HepG2 (cell line): Measurements from ENCODE around the gene SLTM. TPM values are rescaled to one million over a fixed set of nuclear protein-coding genes. Genes with fewer than 3 reads are reported as not detected.

ENCODE experiments used
- ARNT ChIP-seq: fragments of 450-650 bp; IDR thresholded peaks from 2 replicates; pipeline ENCODE4 v1.6.1; 2017
- CENPBD1 ChIP-seq: sonication (generic); formaldehyde crosslinking; IDR thresholded peaks from 2 replicates; pipeline ENCODE4 v1.8.0; 2022; ENCODE audit warnings: missing genetic modification reagents, low read depth, mild to moderate bottlenecking, borderline replicate concordance
- ELF4 ChIP-seq: sonication (generic); formaldehyde crosslinking; IDR thresholded peaks from 2 replicates; pipeline ENCODE4 v1.5.0; 2020; ENCODE audit warnings: missing genetic modification reagents, mild to moderate bottlenecking, moderate library complexity, borderline replicate concordance
- KLF11 ChIP-seq: IDR thresholded peaks from 2 replicates; pipeline ENCODE4 v1.6.1; 2016; ENCODE audit warnings: missing compliant biosample characterization
- KLF15 ChIP-seq: sonication (generic); formaldehyde crosslinking; IDR thresholded peaks from 2 replicates; pipeline ENCODE4 v1.8.1; 2023; ENCODE audit warnings: borderline replicate concordance, mild to moderate bottlenecking, inconsistent platforms, missing genetic modification reagents, mixed read lengths
- LCORL ChIP-seq, 2 experiments: fragments of 450-650 bp in 1 of 2; sonication (generic) in 1 of 2; formaldehyde crosslinking in 1 of 2; IDR thresholded peaks; 2 replicates each; pipeline versions ENCODE4 v1.5.0 to v1.6.1; 2017 to 2020; ENCODE audit warnings: antibody characterized with exemption in 1 of 2, missing genetic modification reagents in 1 of 2
- MLLT10 ChIP-seq: sonication (generic); formaldehyde crosslinking; IDR thresholded peaks from 2 replicates; pipeline ENCODE4 v1.4.0; 2020; ENCODE audit warnings: missing genetic modification reagents
- PLRG1 ChIP-seq: fragments of 450-650 bp; conservative IDR thresholded peaks from 2 replicates; pipeline ENCODE4 v1.6.1; 2016
- POLR2AphosphoS2 ChIP-seq: IDR thresholded peaks from 2 replicates; pipeline ENCODE4 v1.6.1; 2011; ENCODE audit warnings: low read depth, low read length, improper control_type of control experiment
- PRPF4 ChIP-seq: fragments of 200-400 bp; formaldehyde crosslinking; IDR thresholded peaks from 2 replicates; pipeline ENCODE4 v1.6.1; 2016; ENCODE audit warnings: low read length, low read depth; ENCODE audit not compliant: poor library complexity, severe bottlenecking
- RFXAP ChIP-seq: sonication (generic); formaldehyde crosslinking; IDR thresholded peaks from 2 replicates; pipeline ENCODE4 v1.4.0; 2020; ENCODE audit warnings: missing genetic modification reagents, borderline replicate concordance
- SNAPC4 ChIP-seq: sonication (generic); formaldehyde crosslinking; IDR thresholded peaks from 2 replicates; pipeline ENCODE4 v1.4.0; 2020; ENCODE audit warnings: mild to moderate bottlenecking, missing genetic modification reagents
- SOX5 ChIP-seq: IDR thresholded peaks from 2 replicates; pipeline ENCODE4 v1.6.1; 2016; ENCODE audit warnings: borderline replicate concordance
- SYNCRIP ChIP-seq: fragments of 200-400 bp; formaldehyde crosslinking; IDR thresholded peaks from 2 replicates; pipeline ENCODE4 v1.6.1; 2018; ENCODE audit warnings: mild to moderate bottlenecking, low read depth, low read length; ENCODE audit not compliant: insufficient read depth
- TAF15 ChIP-seq: fragments of 200-400 bp; formaldehyde crosslinking; IDR thresholded peaks from one replicate; pipeline ENCODE4 v1.6.1; 2018; ENCODE audit warnings: mild to moderate bottlenecking, low read depth, low read length; ENCODE audit not compliant: poor library complexity, severe bottlenecking
- ZFP91 ChIP-seq: sonication (generic); formaldehyde crosslinking; IDR thresholded peaks from 2 replicates; pipeline ENCODE4 v1.9.0; 2022; ENCODE audit warnings: missing genetic modification reagents, mild to moderate bottlenecking, borderline replicate concordance
- ZNF24 ChIP-seq: fragments of 450-650 bp; IDR thresholded peaks from 2 replicates; pipeline ENCODE4 v1.6.1; 2017; ENCODE audit warnings: antibody characterized with exemption, mild to moderate bottlenecking
- ZNF275 ChIP-seq: sonication (generic); formaldehyde crosslinking; IDR thresholded peaks from 2 replicates; pipeline ENCODE4 v1.8.0; 2022; ENCODE audit warnings: missing genetic modification reagents, mild to moderate bottlenecking, inconsistent platforms, borderline replicate concordance
- ZNF691 ChIP-seq: sonication (generic); formaldehyde crosslinking; IDR thresholded peaks from 2 replicates; pipeline ENCODE4 v1.4.0; 2020; ENCODE audit warnings: missing genetic modification reagents, low read depth, mild to moderate bottlenecking, borderline replicate concordance
- polyA plus RNA-seq, 8 experiments: library from polyadenylated mRNA; depleted of rRNA in 3 of 8; stranded (reverse) in 7 of 8; unstranded in 1 of 8; fragments of >200 nt; fragmentation: Illumina TruSeq in 4 of 8; extraction: Trizol in 4 of 8; gene quantifications; 2 replicates each; pipeline versions ENCODE4 v1.2.1 to v1.2.3, GENCODE V29; 2011 to 2016; ENCODE audit warnings: low read depth in 4 of 8, missing spikeins in 1 of 8, mixed read lengths in 1 of 8; ENCODE audit not compliant: insufficient read depth in 1 of 8
- total RNA-seq, 5 experiments: library from RNA; depleted of rRNA; stranded (reverse); fragments of >200 nt; fragmentation: Illumina TruSeq; extraction: Trizol; gene quantifications; 2 replicates each; pipeline ENCODE4 v1.2.3, GENCODE V29; 2016; ENCODE audit warnings: low read depth in 1 of 5

Gene SLTM
- total and polyA plus RNA-seq, 2 of the 13 experiments (the other 11 are each of a cell fraction or from before 2014, with no cell fraction given), result 22.0 to 64.2 TPM

- 0 out of 2 replicates have a peak, but pooled peaks have one; percentile 42 for TF ChIP-seq ELF4 (CRISPR knock-in tag)
- TF ChIP-seq ZFP91 (CRISPR knock-in tag), result peak; percentile 91; the same call in 1 of the 2 replicates
- no peak for TF ChIP-seq PRPF4
- TF ChIP-seq SOX5 (CRISPR knock-in tag), result peak; percentile 46; the same call in 1 of the 2 replicates
- TF ChIP-seq SNAPC4 (CRISPR knock-in tag), result 0 out of 2 replicates have a peak, but pooled peaks have one; percentile 57
- no peak for TF ChIP-seq KLF15 (CRISPR knock-in tag)
- TF ChIP-seq CENPBD1 (CRISPR knock-in tag), result peak; percentile 83; the same call in 1 of the 2 replicates
- TF ChIP-seq RFXAP (CRISPR knock-in tag), result 0 out of 2 replicates have a peak, but pooled peaks have one; percentile 45
- TF ChIP-seq KLF11 (CRISPR knock-in tag), result no peak
- TF ChIP-seq SYNCRIP, result no peak
- TF ChIP-seq ZNF275 (CRISPR knock-in tag), result peak; percentile 35; the same call in 1 of the 2 replicates
- no peak for TF ChIP-seq ZNF24
- TF ChIP-seq POLR2AphosphoS2, result peak; percentile 34; the same call in 1 of the 2 replicates
- no peak for TF ChIP-seq LCORL (IDR thresholded peaks at IDR 0.05)
- peak; percentile 62; the same call in 1 of the 2 replicates for TF ChIP-seq LCORL (CRISPR knock-in tag; IDR thresholded peaks at IDR 0.05)
- TF ChIP-seq PLRG1, result no peak
- no peak for TF ChIP-seq ARNT
- TF ChIP-seq TAF15, result no peak
- TF ChIP-seq MLLT10 (CRISPR knock-in tag), result no peak
- peak; percentile 81; the same call in 1 of the 2 replicates for TF ChIP-seq ZNF691
Observed at GRCh38 chr15:58864602-58865424, 68.7 kb downstream of the SLTM start (continued).
